Mucosa of descending colon (tissue), 3 donors: ENCODE results near the gene TUBG1. TPM values are rescaled to one million over a fixed set of nuclear protein-coding genes. Genes with fewer than 3 reads are reported as not detected.
A peak's percentile ranks its signal among the peaks of the same experiment; 100 is the strongest.

Source experiments
- ATAC-seq: fragments of 200-7000 bp; cut with Tn5 transposase; one replicate; pipeline ENCODE4 v1.9.1; 2020; ENCODE audit warnings: mild to moderate bottlenecking, moderate library complexity
- DNase-seq, 3 donors: peaks; one replicate each; pipeline ENCODE4 v3.0.0-alpha.2; 2020
- H3K36me3 ChIP-seq: fragments of 200-600 bp; one replicate; pipeline ENCODE4 v1.8.0; 2021; ENCODE audit warnings: low read depth, mild to moderate bottlenecking
- H3K4me1 ChIP-seq: fragments of 200-600 bp; one replicate; pipeline ENCODE4 v1.8.0; 2021; ENCODE audit warnings: low read depth, mild to moderate bottlenecking
- H3K4me3 ChIP-seq: fragments of 200-600 bp; one replicate; pipeline ENCODE4 v1.8.0; 2021; ENCODE audit warnings: mild to moderate bottlenecking
- H3K9me3 ChIP-seq: fragments of 200-600 bp; one replicate; pipeline ENCODE4 v1.8.0; 2021; ENCODE audit warnings: mild to moderate bottlenecking
- CTCF ChIP-seq: fragments of 200-600 bp; IDR thresholded peaks from one replicate; pipeline ENCODE4 v1.8.0; 2022; ENCODE audit warnings: antibody characterized with exemption, mild to moderate bottlenecking
- intact Hi-C, 2 donors: fragments of 100-400 bp; cut with DNase I in 1 of 2; cut with micrococcal nuclease in 1 of 2; formaldehyde crosslinking; loops; one replicate each; pipeline versions ENCODE4 v1.11.0 to v1.11.1; 2022; cut with DNase I, micrococcal nuclease
- total RNA-seq, 3 donors: library from RNA; stranded (reverse); fragmentation: NEBNext Ultra II Directional in 2 of 3; extraction: Animal tissue kit (Norgen Biotek cat#: 25700) in 2 of 3; gene quantifications; one replicate each; pipeline versions ENCODE4 v1.2.1 to v1.2.4, GENCODE V29; 2021 to 2023
- donor health status: DM: no; HTN: no; CAD: no; lungs with moderate emphysema.
- donor health status: DM: no; HTN: no; CAD: no.
- donor health status: DM: no; HTN: yes; CAD: no.

The TUBG1 gene
- total RNA-seq, 3 donors from 2014 or later, result 17.2 to 42.6 (median 40.9) TPM

DNA sequence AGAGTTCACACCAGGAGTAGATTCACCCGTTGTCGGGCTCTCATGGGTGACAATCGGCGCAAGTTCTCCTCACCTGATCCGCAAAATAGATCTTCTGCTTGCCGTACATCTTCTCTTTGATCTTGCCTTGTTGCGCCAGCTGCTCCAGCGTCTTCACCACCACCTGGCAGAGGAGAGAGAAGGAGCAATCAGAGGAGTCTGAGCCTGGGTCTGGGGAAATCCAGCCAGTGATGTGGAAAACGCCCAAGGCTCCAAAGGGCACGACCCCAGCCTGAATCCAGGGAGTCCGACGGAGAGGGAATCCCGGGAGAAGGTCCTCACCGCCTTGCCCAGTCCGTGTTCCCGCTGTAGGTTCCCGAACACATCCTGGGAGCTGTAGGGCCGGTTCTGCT lies 32.3 kb upstream of the TUBG1 start:
- intact Hi-C loops, result loop anchor here in 1 of 2 donors (10.0 kb wide), 1 partner anchor 98 kb away; the partner anchor contains the start of gene PLEKHH3

DNA sequence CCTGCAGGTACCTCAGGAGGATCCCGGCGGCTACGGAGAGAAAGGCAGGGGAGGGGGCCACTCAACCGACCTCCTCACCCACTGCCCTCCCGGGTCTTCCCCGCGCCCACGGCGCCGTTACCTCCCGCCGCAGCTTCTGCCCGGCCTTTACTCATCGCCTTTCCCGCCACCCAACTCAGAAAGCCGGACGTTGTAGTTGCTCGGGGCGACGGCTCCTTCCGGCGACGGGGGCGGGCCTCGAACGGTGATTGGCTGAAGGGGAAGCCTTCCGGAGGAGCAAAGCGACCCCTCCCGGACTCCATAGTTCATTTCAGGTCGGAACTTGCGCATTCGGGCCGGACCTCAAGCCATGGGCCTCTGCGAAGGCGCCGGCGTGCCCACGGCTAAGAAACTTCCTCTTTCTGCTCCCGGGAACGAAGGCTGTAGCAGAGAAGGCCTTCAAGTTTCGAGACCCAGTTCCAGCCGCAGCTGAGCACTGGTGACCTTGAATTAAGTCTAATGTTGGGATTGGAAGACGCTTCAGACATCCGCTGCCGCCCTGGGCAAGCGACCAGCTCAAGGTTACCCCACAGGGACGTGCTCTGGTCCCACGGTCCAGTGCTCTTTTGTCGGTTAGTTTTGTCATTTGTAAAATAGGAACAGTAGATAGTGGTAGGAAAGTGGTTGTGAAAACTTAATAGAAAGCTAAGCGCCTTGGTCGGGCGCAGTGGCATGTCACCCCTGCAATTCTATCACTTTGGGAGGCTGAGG lies 31.8 kb upstream of the TUBG1 start, which contains the start of gene PSMC3IP:
PSMC3IP (minus strand) TSS at position 198 of the 750 bp plus-strand sequence; CDS start at position 155, 43 bp downstream.
- peak; percentile 41 for TF ChIP-seq CTCF
- Histone ChIP-seq H3K36me3 (peaks cover 11% of the 10 kb centered on the region), H3K4me1 (peaks cover 17% of the 10 kb centered on the region), H3K9me3 (no peaks in the 10 kb centered on the region), H3K4me3 (peak within 1 kb of the TSS; percentile 53)
- intact Hi-C loops, result loop anchor here in 1 of 2 donors (10.0 kb wide), 1 partner anchor 97 kb away; the partner anchor contains the start of gene PLEKHH3
- DNase-seq (peak; percentile 96 to 97 (median 97)), ATAC-seq (peak; percentile 96)

More for the DNA sequence above, 32.3 kb upstream of the TUBG1 start:
- H3K4me3 ChIP-seq, result peak overlapping the region; percentile 53
- peaks cover 17% of the 10 kb centered on the region for H3K4me1 ChIP-seq
- TF ChIP-seq CTCF, result no peak
- no peaks in the 10 kb centered on the region for H3K9me3 ChIP-seq
- peaks cover 15% of the 10 kb centered on the region for H3K36me3 ChIP-seq
- DNase-seq (no peak), ATAC-seq (peak; percentile 24)

DNA sequence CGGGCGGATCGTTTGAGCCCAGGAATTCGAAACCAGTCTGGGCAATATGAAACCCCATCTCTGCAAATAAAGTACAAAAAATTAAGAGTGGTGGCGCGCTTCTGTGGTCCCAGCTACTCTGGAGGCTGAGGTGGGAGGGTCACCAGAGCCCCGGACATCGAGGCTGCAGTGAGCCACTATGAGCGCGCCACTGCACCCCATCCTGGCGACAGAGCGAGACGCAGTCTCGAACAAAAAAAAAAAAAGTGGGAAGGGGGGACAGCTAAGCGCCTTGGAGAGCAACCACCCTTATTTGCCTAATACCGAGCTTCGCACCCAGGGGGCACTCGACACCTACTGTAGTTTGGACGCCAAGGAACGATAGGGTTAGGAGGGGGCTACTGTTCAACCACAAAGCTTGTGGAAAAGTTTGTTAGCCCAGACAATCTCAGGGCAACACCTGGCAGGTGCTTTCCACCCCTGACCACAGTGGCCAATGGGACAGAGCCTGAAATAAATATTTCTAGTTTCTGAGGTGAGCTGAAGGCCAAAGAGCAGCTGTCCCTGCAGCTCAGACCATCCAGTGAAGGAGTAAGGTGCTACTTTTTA lies 31.1 kb upstream of the TUBG1 start:
- Histone ChIP-seq H3K9me3 (no peaks in the 10 kb centered on the region), H3K4me3 (peak overlapping the region; percentile 53), H3K4me1 (peaks cover 17% of the 10 kb centered on the region), H3K36me3 (peaks cover 5% of the 10 kb centered on the region)
- TF ChIP-seq CTCF, result peak; percentile 29
- DNase-seq (peak; percentile 79 to 92 (median 88)), ATAC-seq (peak; percentile 72)
- intact Hi-C loops, result loop anchor here in 1 of 2 donors (10.0 kb wide), 1 partner anchor 96 kb away; the partner anchor contains the start of gene PLEKHH3

GRCh38 chr17:42579794-42580551 lies 29.5 kb upstream of the TUBG1 start:
- Histone ChIP-seq H3K36me3 (no peaks in the 10 kb centered on the region), H3K9me3 (no peaks in the 10 kb centered on the region), H3K4me1 (peaks cover 17% of the 10 kb centered on the region), H3K4me3 (no peak overlapping the region)
- no peak for TF ChIP-seq CTCF
- intact Hi-C loops, result loop anchor here in 1 of 2 donors (10.0 kb wide), 1 partner anchor 95 kb away; the partner anchor contains the start of gene PLEKHH3
- no peak for DNase-seq
- no peak for ATAC-seq

- intact Hi-C loops, result no loop called here
- no peak for TF ChIP-seq CTCF
- no peak overlapping the region for H3K4me3 ChIP-seq
- ATAC-seq (no peak), DNase-seq (no peak)
- H3K4me1 ChIP-seq, result peaks cover 14% of the 10 kb centered on the region
- no peaks in the 10 kb centered on the region for H3K36me3 ChIP-seq
- no peaks in the 10 kb centered on the region for H3K9me3 ChIP-seq
These were observed 27.7 kb upstream of the TUBG1 start for GRCh38 chr17:42581744-42582270.
